Stimulated activated CD8-positive, alpha-beta memory T cell treated with anti-CD3 and anti-CD28 coated beads, Interleukin-2, amount 100 ng/mL, for 48 hours (primary cell): ENCODE measurements around the gene MACROD2.
"Not testable (repeated sequence)": the region's sequence is repeated elsewhere in the genome, so short reads cannot be mapped to it uniquely, and the experiment has no call there.

Source experiments
- DNase-seq, 2 donors: peaks; one replicate each; pipeline ENCODE4 v3.0.0-alpha.2; 2020; ENCODE audit warnings: low read depth in 2 of 2

The MACROD2 gene

GRCh38 chr20:14264869-14265268 is 269.6 kb downstream of the MACROD2 start:
- no peak for DNase-seq

- no peak for DNase-seq
These were observed 270.9 kb downstream of the MACROD2 start for GRCh38 chr20:14266246-14266645.

DNA sequence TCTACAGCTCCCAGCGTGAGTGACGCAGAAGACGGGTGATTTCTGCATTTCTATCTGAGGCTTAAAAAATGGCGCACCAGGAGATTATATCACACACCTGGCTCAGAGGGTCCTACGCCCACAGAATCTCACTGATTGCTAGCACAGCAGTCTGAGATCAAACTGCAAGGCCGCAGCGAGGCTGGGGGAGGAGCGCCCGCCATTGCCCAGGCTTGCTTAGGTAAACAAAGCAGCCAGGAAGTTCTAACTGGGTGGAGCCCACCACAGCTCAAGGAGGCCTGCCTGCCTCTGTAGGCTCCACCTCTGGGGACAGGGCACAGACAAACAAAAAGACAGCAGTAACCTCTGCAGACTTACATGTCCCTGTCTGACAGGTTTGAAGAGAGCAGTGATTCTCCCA is 275.4 kb downstream of the MACROD2 start:
- DNase-seq = not testable (repeated sequence)

DNA sequence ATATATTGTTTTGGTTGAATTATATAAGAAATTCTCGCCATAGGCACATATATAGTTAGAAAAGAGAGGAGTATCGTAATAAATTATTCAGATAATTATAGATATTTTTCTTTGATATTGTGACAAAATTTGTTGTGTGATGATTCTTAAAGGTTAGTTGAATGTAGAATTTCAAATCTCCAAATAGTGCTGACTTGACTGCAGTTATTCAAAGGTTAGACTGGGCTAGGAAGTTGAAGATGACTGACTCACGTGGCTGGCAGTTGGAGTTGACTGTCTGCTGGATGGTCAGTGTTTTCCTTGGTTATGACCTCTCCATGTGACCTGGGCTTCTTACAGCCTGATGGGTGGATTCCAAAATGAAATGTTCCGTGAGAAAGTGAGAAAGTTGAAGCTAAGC is 286.8 kb downstream of the MACROD2 start:
- no peak for DNase-seq

DNA sequence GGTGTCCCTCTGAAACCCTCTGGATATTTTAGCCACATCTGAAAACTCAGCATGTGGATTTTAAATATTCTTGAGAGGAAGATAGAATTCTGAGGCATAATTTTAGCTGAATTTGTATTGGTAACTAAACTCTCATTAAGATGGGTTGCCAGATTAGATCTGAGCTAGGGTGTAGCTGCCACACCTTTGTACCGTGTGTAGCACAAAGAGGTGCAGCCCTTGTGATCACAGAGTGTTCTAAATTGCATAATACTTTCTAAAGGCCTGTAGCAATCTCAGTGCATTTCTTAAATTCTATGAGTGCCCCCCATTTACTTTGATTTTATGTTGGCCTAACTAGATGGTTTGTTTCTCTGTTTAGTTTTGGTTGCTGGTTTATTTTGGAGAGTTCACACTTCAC is 289.1 kb downstream of the MACROD2 start:
- no peak for DNase-seq

- no peak for DNase-seq
These were observed 293.3 kb downstream of the MACROD2 start for GRCh38 chr20:14288341-14289330.

GRCh38 chr20:14291502-14291901 is 296.2 kb downstream of the MACROD2 start:
- no peak for DNase-seq

DNA sequence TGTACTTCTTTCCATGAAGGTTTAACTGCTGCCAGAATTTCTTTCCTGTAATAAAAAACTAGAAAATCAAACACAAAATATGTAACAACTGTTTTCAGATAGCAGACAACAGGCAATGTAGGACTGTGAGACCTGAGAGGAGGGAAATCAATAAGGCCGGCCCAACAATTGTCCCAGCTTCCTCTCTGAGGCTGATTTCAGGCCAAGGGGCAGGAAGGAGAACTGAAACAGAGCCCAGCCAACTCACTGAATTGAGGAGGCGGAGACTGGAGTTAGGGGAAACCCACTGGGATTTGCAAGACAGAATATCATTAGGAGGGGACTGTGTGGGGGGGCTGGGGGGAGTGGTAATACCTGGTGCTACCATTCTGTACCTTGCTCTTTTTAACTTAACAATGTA is 299.9 kb downstream of the MACROD2 start:
- no peak for DNase-seq

DNA sequence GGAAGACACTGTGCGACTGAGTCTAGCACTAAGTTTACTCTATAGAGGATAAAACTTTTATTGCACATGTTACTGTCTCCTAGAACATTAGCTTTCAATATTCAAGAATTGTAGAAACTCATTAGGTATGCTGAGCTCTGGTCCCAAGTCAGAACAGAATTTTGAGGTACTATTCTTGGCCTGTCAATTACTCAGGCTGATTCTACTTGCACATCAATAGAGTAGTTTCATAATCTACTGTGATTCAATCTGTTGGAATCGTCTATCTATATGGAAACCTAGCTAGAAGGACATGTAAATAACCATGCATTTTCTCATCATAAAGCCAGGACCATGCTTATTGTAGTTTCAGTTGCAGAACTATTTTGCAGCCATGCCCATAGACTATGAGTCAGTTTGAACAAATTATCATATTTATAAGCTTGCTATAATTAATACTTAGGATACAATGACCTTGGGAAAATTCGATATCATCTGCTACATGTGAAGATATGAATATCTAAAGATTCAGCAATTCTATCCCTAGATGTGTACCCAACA is 300.5 kb downstream of the MACROD2 start:
- DNase-seq = no peak

DNA sequence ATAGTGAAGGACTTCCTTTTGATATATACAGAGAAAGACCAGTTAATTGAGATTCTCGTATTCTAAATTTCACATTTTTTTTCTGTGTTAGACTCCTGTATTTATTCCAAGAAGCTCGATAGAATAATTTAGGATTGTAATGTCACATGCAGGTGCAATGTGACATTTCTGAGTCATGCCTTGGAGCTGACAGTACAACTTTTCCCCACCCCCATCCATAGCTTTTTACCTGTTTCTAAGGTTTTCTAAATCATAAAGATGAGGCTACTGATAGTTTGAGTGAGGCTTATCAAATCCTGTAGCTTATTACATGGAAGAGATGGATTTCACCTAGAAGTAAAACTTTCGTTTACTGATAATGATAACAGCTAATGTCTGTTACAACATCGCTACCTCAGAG is 304.5 kb downstream of the MACROD2 start:
- DNase-seq = no peak

- no peak for DNase-seq
These were observed 307.8 kb downstream of the MACROD2 start for GRCh38 chr20:14303106-14303505.

DNA sequence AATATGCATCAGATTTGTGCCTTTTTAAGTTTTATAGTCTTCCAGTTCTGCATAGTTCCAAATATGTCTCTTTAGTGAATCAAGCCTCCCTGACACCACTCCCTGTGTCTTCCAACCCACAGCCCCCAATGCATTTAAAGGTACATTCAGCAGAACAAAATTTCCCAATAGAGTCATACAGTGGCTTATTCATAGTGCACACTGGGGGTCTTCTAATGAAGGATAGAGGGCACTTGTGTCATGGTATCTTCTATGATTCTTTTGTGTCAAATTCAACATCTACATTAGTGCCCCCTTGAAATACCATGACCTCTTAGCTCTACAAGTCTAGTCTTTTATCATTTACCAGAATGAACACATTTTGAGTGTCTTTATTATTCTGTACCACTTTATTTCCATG is 308.3 kb downstream of the MACROD2 start:
- DNase-seq = no peak

GRCh38 chr20:14304472-14304871 is 309.2 kb downstream of the MACROD2 start:
- no peak for DNase-seq

GRCh38 chr20:14307956-14308355 is 312.6 kb downstream of the MACROD2 start:
- DNase-seq = no peak

GRCh38 chr20:14310977-14311627 is 315.8 kb downstream of the MACROD2 start:
- no peak for DNase-seq

DNA sequence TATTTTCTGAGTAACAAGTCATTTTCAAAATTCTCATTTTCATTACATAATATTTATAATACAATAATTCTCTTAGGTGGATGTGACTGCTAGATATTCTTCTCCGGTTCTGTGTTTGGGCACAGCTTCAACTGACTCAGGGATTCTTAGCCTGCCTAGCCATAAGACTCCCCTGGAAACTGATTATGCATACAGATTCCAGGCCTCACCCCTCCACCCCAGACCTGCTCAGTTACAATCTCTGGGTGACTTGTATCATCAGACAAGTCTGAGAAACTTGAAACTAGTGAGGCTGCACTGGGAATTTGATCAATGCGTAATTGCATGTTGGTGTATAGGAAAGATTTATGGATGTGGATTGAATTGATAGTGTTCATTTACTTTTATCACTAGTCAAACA is 316.7 kb downstream of the MACROD2 start:
- DNase-seq = no peak

- no peak for DNase-seq
These were observed 318.2 kb downstream of the MACROD2 start for GRCh38 chr20:14313341-14314020.

DNA sequence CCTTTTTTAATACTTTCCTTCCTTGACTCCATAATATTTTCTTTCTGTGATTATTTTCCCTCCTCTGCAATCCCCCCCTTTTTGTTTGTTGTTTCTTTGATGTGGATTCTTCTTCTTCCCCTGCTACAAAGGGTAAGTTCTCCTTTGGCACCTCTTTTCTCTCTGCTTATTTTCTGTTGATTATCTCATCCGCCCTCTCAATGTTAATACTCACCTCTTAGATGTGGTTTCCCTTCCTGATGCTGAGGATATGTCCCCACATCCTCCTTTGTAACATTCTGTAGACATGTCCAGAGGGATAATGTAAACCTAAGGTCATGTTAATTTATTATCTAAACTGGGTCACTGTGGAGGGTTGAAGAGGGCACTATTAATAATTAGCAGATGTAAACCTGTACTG is 324.4 kb downstream of the MACROD2 start:
- DNase-seq = no peak

GRCh38 chr20:14331646-14332045 is 336.3 kb downstream of the MACROD2 start:
- no peak for DNase-seq

GRCh38 chr20:14332866-14333265 is 337.6 kb downstream of the MACROD2 start:
- DNase-seq = no peak

DNA sequence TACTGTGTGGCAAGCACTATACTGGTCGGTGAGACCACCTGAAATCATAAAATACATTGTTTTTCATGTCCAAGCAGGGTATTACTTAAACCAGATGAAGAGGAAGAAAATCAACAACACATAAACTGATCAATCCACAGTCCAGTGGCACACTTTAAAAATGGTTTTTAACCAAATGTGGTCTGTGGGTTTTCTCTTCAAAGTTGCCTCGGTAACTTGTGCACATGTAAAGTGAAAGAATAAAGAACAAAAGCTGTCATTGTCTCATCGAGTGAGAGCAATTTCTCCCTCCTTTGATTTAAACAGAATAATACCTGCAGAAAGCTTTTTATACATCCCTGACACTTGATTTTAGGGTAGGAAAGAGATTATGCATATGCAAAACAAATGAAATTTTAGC is 338.4 kb downstream of the MACROD2 start:
- DNase-seq = no peak

GRCh38 chr20:14334306-14334930 is 339.1 kb downstream of the MACROD2 start:
- DNase-seq = no peak
